ENCODE measurements around the gene ATCAY. TPM values are rescaled to one million over a fixed set of nuclear protein-coding genes. Genes with fewer than 3 reads are reported as not detected.
"Not testable (repeated sequence)": the region's sequence is repeated elsewhere in the genome, so short reads cannot be mapped to it uniquely, and the experiment has no call there.

The ATCAY gene
- total RNA-seq, 1 donor = not detected

DNA sequence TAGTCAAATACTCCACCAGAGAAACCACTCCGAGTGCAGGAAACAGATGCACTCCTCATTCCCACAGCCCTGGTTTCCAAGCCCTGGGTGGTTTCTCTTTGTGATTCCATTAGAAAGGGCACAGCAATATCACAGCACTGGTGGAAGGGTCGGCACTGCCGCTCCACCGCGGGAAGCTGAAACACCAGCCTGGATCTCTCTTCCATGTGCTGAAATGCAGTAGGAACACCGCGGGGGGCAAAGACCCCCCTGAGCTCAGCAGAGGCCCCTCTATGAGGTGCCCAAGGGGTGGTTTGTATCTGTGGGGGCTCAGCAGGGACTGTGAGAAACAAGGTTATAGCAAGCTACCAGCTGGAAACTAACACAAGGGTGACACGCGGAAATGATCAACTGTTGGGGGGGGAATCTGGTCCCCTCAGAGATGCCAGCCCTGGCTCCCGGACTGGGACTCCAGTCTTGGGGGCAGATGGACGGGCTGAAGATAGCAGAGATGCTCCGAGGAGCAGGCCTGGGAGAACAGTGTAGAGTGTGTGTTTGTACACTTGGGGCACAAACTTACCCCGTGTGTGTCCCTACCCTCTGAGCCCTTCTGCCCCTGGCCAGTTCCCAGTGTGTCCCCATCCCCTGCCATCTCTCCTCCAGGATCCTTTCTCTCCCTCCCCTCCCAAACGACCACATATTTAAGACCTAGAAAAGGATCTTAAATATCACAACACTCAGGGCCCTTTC, 13.4 kb upstream of the ATCAY start:
- no peak overlapping the region for H3K4me3 ChIP-seq (ENCODE audit: low read depth, low read length)
- TF ChIP-seq, protein P1, sequence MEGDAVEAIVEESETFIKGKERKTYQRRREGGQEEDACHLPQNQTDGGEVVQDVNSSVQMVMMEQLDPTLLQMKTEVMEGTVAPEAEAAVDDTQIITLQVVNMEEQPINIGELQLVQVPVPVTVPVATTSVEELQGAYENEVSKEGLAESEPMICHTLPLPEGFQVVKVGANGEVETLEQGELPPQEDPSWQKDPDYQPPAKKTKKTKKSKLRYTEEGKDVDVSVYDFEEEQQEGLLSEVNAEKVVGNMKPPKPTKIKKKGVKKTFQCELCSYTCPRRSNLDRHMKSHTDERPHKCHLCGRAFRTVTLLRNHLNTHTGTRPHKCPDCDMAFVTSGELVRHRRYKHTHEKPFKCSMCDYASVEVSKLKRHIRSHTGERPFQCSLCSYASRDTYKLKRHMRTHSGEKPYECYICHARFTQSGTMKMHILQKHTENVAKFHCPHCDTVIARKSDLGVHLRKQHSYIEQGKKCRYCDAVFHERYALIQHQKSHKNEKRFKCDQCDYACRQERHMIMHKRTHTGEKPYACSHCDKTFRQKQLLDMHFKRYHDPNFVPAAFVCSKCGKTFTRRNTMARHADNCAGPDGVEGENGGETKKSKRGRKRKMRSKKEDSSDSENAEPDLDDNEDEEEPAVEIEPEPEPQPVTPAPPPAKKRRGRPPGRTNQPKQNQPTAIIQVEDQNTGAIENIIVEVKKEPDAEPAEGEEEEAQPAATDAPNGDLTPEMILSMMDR (IDR thresholded peaks at IDR 0.05; ENCODE audit: insufficient read depth, low read length) = no peak
- DNase-seq (ENCODE audit: low read depth) = no peak

DNA sequence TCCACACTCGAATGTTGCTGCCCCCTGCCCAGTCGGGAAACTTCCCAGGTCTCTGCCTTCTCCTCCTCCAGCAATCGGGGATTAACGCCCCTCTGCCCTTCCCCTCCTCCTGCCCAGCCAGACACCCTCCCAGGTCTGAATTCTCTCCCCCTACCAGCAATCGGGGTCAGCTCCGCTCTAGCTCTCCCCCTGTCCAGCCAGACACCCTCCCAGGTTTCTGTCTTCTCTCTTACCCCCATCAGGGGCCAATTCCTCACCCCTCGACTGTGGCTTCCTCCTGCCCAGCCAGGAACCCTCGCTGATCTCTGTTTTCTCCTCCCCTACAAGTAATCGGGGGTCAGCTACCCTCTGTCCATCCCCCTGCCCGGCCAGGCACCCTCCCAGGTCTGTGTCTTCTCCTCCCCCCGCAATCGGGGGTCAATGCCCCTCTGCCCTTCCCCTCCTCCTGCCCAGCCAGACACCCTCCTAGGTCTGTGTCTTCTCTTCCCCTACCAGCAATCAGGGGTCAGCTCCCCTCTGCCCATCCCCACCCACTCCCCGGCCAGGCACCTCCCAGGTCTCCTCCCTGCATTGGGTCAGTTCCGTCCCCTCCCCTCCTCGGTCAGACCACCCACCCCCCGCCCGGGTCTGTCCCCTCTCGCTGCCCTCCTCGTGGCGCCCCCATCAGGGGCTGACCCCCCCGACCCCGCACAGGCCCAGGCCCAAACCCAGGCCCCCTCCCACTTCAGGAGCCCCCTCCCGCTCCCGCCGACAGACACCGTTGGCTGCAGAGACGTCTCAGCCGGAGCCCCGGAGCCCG, 12.3 kb upstream of the ATCAY start:
- no peak for DNase-seq (ENCODE audit: low read depth)
- TF ChIP-seq, protein P1 (IDR thresholded peaks at IDR 0.05; ENCODE audit: insufficient read depth, low read length) = no peak
- H3K4me3 ChIP-seq (ENCODE audit: low read depth, low read length) = no peak overlapping the region

DNA sequence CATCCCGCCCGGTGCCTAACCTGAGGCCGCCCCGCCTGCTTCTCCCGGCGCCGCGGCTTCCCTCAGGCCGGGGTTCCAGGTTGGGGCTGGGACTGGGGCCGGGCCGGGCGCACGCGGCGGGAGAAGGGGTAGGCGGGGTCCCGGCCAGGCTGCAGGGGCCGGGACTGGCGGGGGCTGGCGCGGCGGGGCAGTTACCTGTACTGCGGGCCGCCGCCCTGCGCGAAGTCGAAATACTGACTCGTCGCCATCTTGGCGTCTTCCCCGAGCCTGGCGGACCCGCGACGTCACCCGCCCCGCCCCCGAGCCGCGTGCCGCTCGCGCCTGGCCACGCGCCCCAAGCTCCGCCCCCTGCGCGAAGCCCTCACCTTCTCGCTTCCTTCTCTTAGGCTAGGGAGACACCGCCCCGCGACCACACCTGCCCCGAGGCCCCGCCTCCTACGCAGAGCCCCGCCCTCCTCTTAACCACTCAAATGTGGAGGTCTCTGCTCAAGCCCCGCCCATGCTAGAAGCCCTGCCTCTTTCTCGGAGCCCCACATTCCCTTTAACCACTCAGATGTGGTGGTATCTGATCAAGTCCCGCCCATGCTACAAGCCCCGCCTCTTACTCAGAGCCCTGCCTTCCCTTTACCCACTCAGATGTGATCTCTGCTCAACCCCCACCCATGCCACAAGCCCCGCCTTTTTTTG, 11.6 kb upstream of the ATCAY start, which contains the start of gene ZFR2:
Gene ZFR2 (minus strand): TSS at position 269 of the 687 bp plus-strand sequence. CDS start 21 bp downstream, at position 248.
- H3K4me3 ChIP-seq (ENCODE audit: low read depth, low read length) = no peak within 1 kb of the TSS
- TF ChIP-seq, protein P1 (IDR thresholded peaks at IDR 0.05; ENCODE audit: insufficient read depth, low read length) = no peak
- DNase-seq (ENCODE audit: low read depth) = no peak

DNA sequence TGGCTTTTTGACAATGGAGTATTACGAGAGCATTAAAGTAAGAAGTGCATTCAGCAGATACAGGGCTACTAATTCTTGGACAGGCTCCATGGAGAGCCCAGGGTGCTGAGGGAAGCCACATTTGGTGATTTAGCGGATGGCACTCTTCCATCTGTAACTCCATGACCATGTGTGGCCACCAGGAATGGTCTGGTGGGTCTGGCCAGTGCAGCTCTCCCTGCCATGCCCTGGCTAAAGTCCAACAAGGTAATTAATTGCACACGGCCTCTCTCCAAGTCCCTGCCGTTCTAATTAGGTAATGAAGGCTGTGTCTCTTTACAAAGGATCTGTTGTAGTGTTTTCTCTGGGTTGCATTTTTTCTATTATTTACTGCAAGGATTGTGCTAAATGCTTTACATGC, 7.3 kb upstream of the ATCAY start:
- TF ChIP-seq, protein P1 (IDR thresholded peaks at IDR 0.05; ENCODE audit: insufficient read depth, low read length) = no peak
- no peak overlapping the region for H3K4me3 ChIP-seq (ENCODE audit: low read depth, low read length)
- DNase-seq (ENCODE audit: low read depth) = no peak

DNA sequence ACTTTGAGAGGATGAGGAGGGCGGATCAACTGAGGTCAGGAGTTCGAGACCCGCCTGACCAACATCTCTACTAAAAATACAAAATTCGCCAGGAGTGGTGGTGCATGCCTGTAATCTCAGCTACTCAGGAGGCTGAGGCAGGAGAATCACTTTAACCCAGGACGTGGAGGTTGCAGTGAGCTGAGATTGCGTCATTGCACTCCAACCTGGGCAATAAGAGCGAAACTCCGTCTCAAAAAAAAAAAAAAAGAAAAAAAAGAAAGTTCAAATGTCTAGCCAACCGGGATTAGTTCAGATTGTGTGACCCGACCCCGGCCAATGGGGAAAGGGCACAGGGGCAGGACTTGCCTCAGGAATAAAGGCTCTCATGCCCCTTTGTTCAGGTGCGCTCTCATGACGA, 5.8 kb upstream of the ATCAY start:
- H3K4me3 ChIP-seq (ENCODE audit: low read depth, low read length); DNase-seq (ENCODE audit: low read depth): not testable (repeated sequence)

DNA sequence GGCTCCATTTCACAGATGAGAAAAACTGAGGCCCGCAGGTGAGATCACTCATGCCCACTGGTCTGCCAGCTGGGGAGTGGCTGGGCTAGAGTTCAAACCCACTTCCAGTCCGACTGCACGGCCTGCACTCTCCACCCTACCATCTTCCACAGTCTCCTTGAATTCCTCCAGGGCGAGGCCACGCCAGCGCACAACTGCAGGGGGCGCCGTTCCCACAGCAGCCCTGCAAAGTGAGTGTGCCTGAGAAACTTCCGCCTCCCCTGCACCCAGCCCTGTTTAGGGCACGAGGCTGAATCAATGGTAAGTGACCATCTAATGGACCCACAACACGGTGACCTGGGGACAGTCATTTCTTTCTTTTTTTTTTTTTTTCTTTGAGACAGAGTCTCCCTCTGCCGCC, 829 bp upstream of the ATCAY start:
- TF ChIP-seq, protein P1 (IDR thresholded peaks at IDR 0.05; ENCODE audit: insufficient read depth, low read length) = no peak
- no peak overlapping the region for H3K4me3 ChIP-seq (ENCODE audit: low read depth, low read length)

More for the DNA sequence above, 829 bp upstream of the ATCAY start:
- no peak for DNase-seq (ENCODE audit: low read depth)
